HepG2 (cell line): Measurements from ENCODE around the gene FBXO11. TPM values are rescaled to one million over a fixed set of nuclear protein-coding genes. Genes with fewer than 3 reads are reported as not detected.

Experiments
- AKNA ChIP-seq: sonication (generic); formaldehyde crosslinking; IDR thresholded peaks from 2 replicates; pipeline ENCODE4 v1.4.0; 2020; ENCODE audit warnings: missing genetic modification reagents, borderline replicate concordance
- CCAR2 ChIP-seq: fragments of 200-400 bp; formaldehyde crosslinking; optimal IDR thresholded peaks from 2 replicates; pipeline ENCODE3; 2018; ENCODE audit warnings: low read depth, mild to moderate bottlenecking, low read length, moderate library complexity
- ETV5 ChIP-seq: IDR thresholded peaks from 2 replicates; pipeline ENCODE4 v1.6.1; 2018; ENCODE audit warnings: missing biosample characterization, missing genetic modification reagents, inconsistent platforms, borderline replicate concordance
- FOXK1 ChIP-seq: sonication (generic); formaldehyde crosslinking; IDR thresholded peaks from 2 replicates; pipeline ENCODE4 v1.4.0; 2020; ENCODE audit warnings: low read depth, missing genetic modification reagents, borderline replicate concordance
- HMG20A ChIP-seq: IDR thresholded peaks from 2 replicates; pipeline ENCODE4 v1.6.1; 2016; ENCODE audit warnings: borderline replicate concordance
- HNF1A ChIP-seq, 2 experiments: sonication (generic) in 1 of 2; formaldehyde crosslinking in 1 of 2; IDR thresholded peaks; 2 replicates each; pipeline versions ENCODE4 v1.4.0 to v1.6.1; 2016 to 2020; ENCODE audit warnings: borderline replicate concordance in 1 of 2, low read depth in 1 of 2, mild to moderate bottlenecking in 1 of 2, missing genetic modification reagents in 1 of 2
- RELA ChIP-seq: sonication (generic); formaldehyde crosslinking; IDR thresholded peaks from 2 replicates; pipeline ENCODE4 v1.4.0; 2020; ENCODE audit warnings: missing genetic modification reagents
- SATB2 ChIP-seq: sonication (generic); formaldehyde crosslinking; IDR thresholded peaks from 2 replicates; pipeline ENCODE4 v1.5.0; 2020; ENCODE audit warnings: missing genetic modification reagents
- TBX3 ChIP-seq: fragments of 450-650 bp; IDR thresholded peaks from 2 replicates; pipeline ENCODE4 v1.6.1; 2017; ENCODE audit warnings: antibody characterized with exemption, mild to moderate bottlenecking, inconsistent platforms, borderline replicate concordance
- TOPORS ChIP-seq: sonication (generic); formaldehyde crosslinking; IDR thresholded peaks from 2 replicates; pipeline ENCODE4 v1.8.0; 2023; ENCODE audit warnings: mild to moderate bottlenecking, missing genetic modification reagents
- ZFAT ChIP-seq: sonication (generic); formaldehyde crosslinking; conservative IDR thresholded peaks from 2 replicates; pipeline ENCODE4 v1.8.1; 2023; ENCODE audit warnings: missing genetic modification reagents, inconsistent platforms
- ZFP1 ChIP-seq: IDR thresholded peaks from 2 replicates; pipeline ENCODE4 v1.6.1; 2016
- ZNF251 ChIP-seq: sonication (generic); formaldehyde crosslinking; IDR thresholded peaks from 2 replicates; pipeline ENCODE4 v1.9.0; 2021; ENCODE audit warnings: mild to moderate bottlenecking, missing genetic modification reagents
- ZNF263 ChIP-seq: sonication (generic); formaldehyde crosslinking; IDR thresholded peaks from 2 replicates; pipeline ENCODE4 v1.4.0; 2020; ENCODE audit warnings: missing genetic modification reagents
- ZNF333 ChIP-seq: sonication (generic); formaldehyde crosslinking; IDR thresholded peaks from 2 replicates; pipeline ENCODE4 v1.4.0; 2020; ENCODE audit warnings: mild to moderate bottlenecking, missing genetic modification reagents, borderline replicate concordance
- ZNF691 ChIP-seq: sonication (generic); formaldehyde crosslinking; IDR thresholded peaks from 2 replicates; pipeline ENCODE4 v1.4.0; 2020; ENCODE audit warnings: missing genetic modification reagents, low read depth, mild to moderate bottlenecking, borderline replicate concordance
- ZNF7 ChIP-seq: IDR thresholded peaks from 2 replicates; pipeline ENCODE4 v1.6.1; 2016; ENCODE audit warnings: missing biosample characterization, missing genetic modification reagents
- ZNF891 ChIP-seq: sonication (generic); formaldehyde crosslinking; IDR thresholded peaks from 2 replicates; pipeline ENCODE4 v1.5.0; 2020; ENCODE audit warnings: mild to moderate bottlenecking, missing genetic modification reagents
- polyA plus RNA-seq, 8 experiments: library from polyadenylated mRNA; depleted of rRNA in 3 of 8; stranded (reverse) in 7 of 8; unstranded in 1 of 8; fragments of >200 nt; fragmentation: Illumina TruSeq in 4 of 8; extraction: Trizol in 4 of 8; gene quantifications; 2 replicates each; pipeline versions ENCODE4 v1.2.1 to v1.2.3, GENCODE V29; 2011 to 2016; ENCODE audit warnings: low read depth in 4 of 8, missing spikeins in 1 of 8, mixed read lengths in 1 of 8; ENCODE audit not compliant: insufficient read depth in 1 of 8
- total RNA-seq, 5 experiments: library from RNA; depleted of rRNA; stranded (reverse); fragments of >200 nt; fragmentation: Illumina TruSeq; extraction: Trizol; gene quantifications; 2 replicates each; pipeline ENCODE4 v1.2.3, GENCODE V29; 2016; ENCODE audit warnings: low read depth in 1 of 5

Gene FBXO11
- total and polyA plus RNA-seq, 2 of the 13 experiments (the other 11 are each of a cell fraction or from before 2014, with no cell fraction given) = 27.9 to 47.6 TPM

GRCh38 chr2:47906157-47907038, at the start of gene FBXO11 (continued):
- TF ChIP-seq ZNF263 (peak; percentile 23; the same call in 1 of the 2 replicates), ZNF691 (CRISPR knock-in tag) (no peak), ZNF333 (0 out of 2 replicates have a peak, but pooled peaks have one; percentile 33), ETV5 (CRISPR knock-in tag) (peak; percentile 27; the same call in 1 of the 2 replicates), TOPORS (CRISPR knock-in tag) (peak; percentile 79), AKNA (CRISPR knock-in tag) (no peak), HMG20A (CRISPR knock-in tag) (0 out of 2 replicates have a peak, but pooled peaks have one; percentile 27), CCAR2 (peak; percentile 64), ZNF7 (no peak), RELA (0 out of 2 replicates have a peak, but pooled peaks have one; percentile 61), SATB2 (CRISPR knock-in tag) (peak; percentile 46; the same call in 1 of the 2 replicates), FOXK1 (CRISPR knock-in tag) (peak; percentile 25; the same call in 1 of the 2 replicates), ZFP1 (CRISPR knock-in tag) (peak; percentile 65; the same call in 1 of the 2 replicates), ZNF891 (peak; percentile 78; the same call in 1 of the 2 replicates), ZFAT (CRISPR knock-in tag) (no peak), TBX3 (peak; percentile 39; the same call in 1 of the 2 replicates), HNF1A (IDR thresholded peaks at IDR 0.05; ENCODE audit: low read depth) (peak; percentile 47; the same call in 1 of the 2 replicates), HNF1A (CRISPR knock-in tag; IDR thresholded peaks at IDR 0.05; ENCODE audit: borderline replicate concordance) (no peak), ZNF251 (no peak)
